K562 (cell line): Measurements from ENCODE around the gene RARA. TPM values are rescaled to one million over a fixed set of nuclear protein-coding genes. Genes with fewer than 3 reads are reported as not detected.
A peak's percentile ranks its signal among the peaks of the same experiment; 100 is the strongest.

ENCODE experiments used
- ATAC-seq: fragments of 200-7000 bp; cut with Tn5 transposase; 3 replicates; pipeline ENCODE4 v1.9.1; 2020; ENCODE audit warnings: moderate library complexity
- BruUV-seq: library from RNA; stranded (reverse); fragments of 400-500 nt; replicated peaks from 2 replicates; lab custom pipeline; 2021; lab: Mats Ljungman, UMichigan
- CTCF ChIA-PET: fragments of 300-600 bp; formaldehyde crosslinking; extraction: SDS; loops from one replicate; lab custom pipeline; 2021; ENCODE audit warnings: low intra/inter-chr PET ratio; lab: Yijun Ruan, JAX
- POLR2A ChIA-PET: fragments of 300-600, 350-650 bp; sonication (Branson Sonifier 250); formaldehyde crosslinking; extraction: SDS; loops from one replicate; lab custom pipeline; 2021; ENCODE audit warnings: antibody characterized with exemption, inconsistent platforms; lab: Yijun Ruan, JAX
- DNase-seq, 4 experiments: peaks; one replicate each; pipeline versions ENCODE4 v3.0.0 to v3.0.0-alpha.2; 2011 to 2018; ENCODE audit warnings: low spot score in 3 of 4, mixed read lengths in 3 of 4; ENCODE audit errors: extremely low read depth in 1 of 4
- FAIRE-seq: peaks from 2 replicates; lab custom pipeline; 2011; peaks lifted over from hg19 to GRCh38; lab: Jason Lieb, UNC
- H2AFZ ChIP-seq: 2 replicates; pipeline ENCODE4 v1.6.0; 2011; ENCODE audit warnings: low read depth, low read length, control low read depth, inconsistent platforms
- H3K27ac ChIP-seq: fragments of 200-600 bp; 3 replicates; pipeline ENCODE4 v1.8.0; 2011; ENCODE audit warnings: low read depth, mild to moderate bottlenecking, control low read depth, inconsistent platforms, low read length, moderate library complexity, mixed read lengths; ENCODE audit errors: extremely low read depth
- H3K27me3 ChIP-seq, 2 experiments: fragments of 300-600 bp in 1 of 2; 2 replicates in 1 of 2; 3 replicates in 1 of 2; pipeline versions ENCODE4 v1.6.0 to v1.8.0; 2011; ENCODE audit warnings: inconsistent platforms in 2 of 2, low read length in 2 of 2, mild to moderate bottlenecking in 1 of 2, mixed read lengths in 1 of 2, moderate library complexity in 1 of 2; ENCODE audit not compliant: control insufficient read depth in 2 of 2, insufficient read depth in 2 of 2
- H3K36me3 ChIP-seq: fragments of 300-600 bp; 3 replicates; pipeline ENCODE4 v1.8.0; 2011; ENCODE audit warnings: mild to moderate bottlenecking, low read length, inconsistent platforms; ENCODE audit not compliant: control insufficient read depth, insufficient read depth
- H3K4me1 ChIP-seq, 2 experiments: fragments of 200-600 bp in 1 of 2; replicated peaks in 1 of 2; 2 replicates in 1 of 2; 3 replicates in 1 of 2; pipeline versions ENCODE4 v1.5.1 to v1.8.0; 2011; ENCODE audit warnings: inconsistent platforms in 2 of 2, low read length in 2 of 2, mild to moderate bottlenecking in 1 of 2, mixed read lengths in 1 of 2, moderate library complexity in 1 of 2; ENCODE audit not compliant: control insufficient read depth in 2 of 2, insufficient read depth in 2 of 2
- H3K4me2 ChIP-seq: 2 replicates; pipeline ENCODE4 v1.6.1; 2011; ENCODE audit warnings: low read length, control low read depth, inconsistent platforms, mixed read lengths; ENCODE audit not compliant: insufficient read depth
- H3K4me3 ChIP-seq: fragments of 200-600 bp; sonication (generic), shearing (Covaris generic); 2 replicates; pipeline ENCODE4 v1.5.1; 2016; ENCODE audit warnings: control low read depth, inconsistent platforms
- H3K79me2 ChIP-seq: fragments of 200-600 bp; 3 replicates; pipeline ENCODE4 v1.8.0; 2011; ENCODE audit warnings: low read length, inconsistent platforms; ENCODE audit not compliant: control insufficient read depth, insufficient read depth
- H3K9ac ChIP-seq, 2 experiments: 2 replicates each; pipeline versions ENCODE4 v1.6.0 to v1.6.1; 2011; ENCODE audit warnings: low read depth in 2 of 2, low read length in 2 of 2, control low read depth in 1 of 2, inconsistent platforms in 1 of 2, mild to moderate bottlenecking in 1 of 2, mixed read lengths in 1 of 2; ENCODE audit not compliant: insufficient read depth in 1 of 2
- H3K9me1 ChIP-seq: one replicate; pipeline ENCODE4 v1.6.0; 2011; ENCODE audit warnings: inconsistent platforms, mild to moderate bottlenecking, low read length, moderate library complexity; ENCODE audit not compliant: control insufficient read depth, insufficient read depth
- H3K9me3 ChIP-seq: replicated peaks from 2 replicates; pipeline ENCODE4 v1.5.1; 2011; ENCODE audit warnings: low read depth, low read length, inconsistent platforms; ENCODE audit not compliant: control insufficient read depth, insufficient read depth
- H4K20me1 ChIP-seq: replicated peaks from 2 replicates; pipeline ENCODE4 v1.6.1; 2011; ENCODE audit warnings: low read length, inconsistent platforms, mixed read lengths; ENCODE audit not compliant: control insufficient read depth, insufficient read depth
- CBFA2T2 ChIP-seq: fragments of 450-650 bp; conservative IDR thresholded peaks from 2 replicates; pipeline ENCODE4 v1.6.1; 2017; ENCODE audit warnings: mild to moderate bottlenecking
- EGR1 ChIP-seq: fragments of 450-650 bp; conservative IDR thresholded peaks from 2 replicates; pipeline ENCODE4 v1.6.1; 2017; ENCODE audit warnings: mild to moderate bottlenecking
- KDM2B ChIP-seq: fragments of 250-450 bp; sonication (Bioruptor Pico); IDR thresholded peaks from 2 replicates; pipeline ENCODE4 v1.8.0; 2021; ENCODE audit warnings: mild to moderate bottlenecking, moderate library complexity
- KLF16 ChIP-seq: IDR thresholded peaks from 2 replicates; pipeline ENCODE4 v1.6.1; 2016; ENCODE audit warnings: antibody characterized with exemption
- MEF2D ChIP-seq: conservative IDR thresholded peaks from 2 replicates; pipeline ENCODE4 v1.6.1; 2016; ENCODE audit warnings: low read depth, missing genetic modification characterization, missing compliant biosample characterization
- NR3C1 ChIP-seq: sonication (generic); formaldehyde crosslinking; IDR thresholded peaks from 2 replicates; pipeline ENCODE4 v1.8.1; 2022; ENCODE audit warnings: missing genetic modification reagents
- RAD51 ChIP-seq: fragments of 450-650 bp; IDR thresholded peaks from 2 replicates; pipeline ENCODE4 v1.7.1; 2016; ENCODE audit warnings: low read depth, mild to moderate bottlenecking, borderline replicate concordance
- SAFB ChIP-seq: fragments of 200-400 bp; formaldehyde crosslinking; IDR thresholded peaks from 2 replicates; pipeline ENCODE4 v1.6.1; 2017; ENCODE audit warnings: low read depth, low read length, borderline replicate concordance
- ZBTB1 ChIP-seq: sonication (generic); formaldehyde crosslinking; IDR thresholded peaks from 2 replicates; pipeline ENCODE4 v1.8.1; 2023; ENCODE audit warnings: missing genetic modification reagents, low read depth, mild to moderate bottlenecking, borderline replicate concordance
- ZBTB7A ChIP-seq: IDR thresholded peaks from 2 replicates; pipeline ENCODE4 v1.6.1; 2011; ENCODE audit warnings: low read depth, mild to moderate bottlenecking, low read length, moderate library complexity, borderline replicate concordance; ENCODE audit not compliant: control insufficient read depth
- ZNF23 ChIP-seq: fragments of 250-450 bp; sonication (Bioruptor Pico); IDR thresholded peaks from 2 replicates; pipeline ENCODE4 v1.4.0; 2020; ENCODE audit warnings: mild to moderate bottlenecking
- ZNF3 ChIP-seq: fragments of 250-450 bp; sonication (Bioruptor Pico); IDR thresholded peaks from 2 replicates; pipeline ENCODE4 v1.5.0; 2021; ENCODE audit warnings: mild to moderate bottlenecking, moderate library complexity
- WGBS: fragments of 100-300 bp; shearing (Covaris generic); methylation state at CpG from one replicate; pipeline ENCODE4 v1.1.6; 2016; ENCODE audit warnings: low coverage, mixed read lengths; ENCODE audit not compliant: insufficient coverage; ENCODE audit errors: missing lambda C conversion rate; 5-methylcytosine and 5-hydroxymethylcytosine counted together
- in situ Hi-C: fragments of 300-500 bp; cut with MboI; formaldehyde crosslinking; loops from 4 replicates; pipeline ENCODE4 v1.15.0; 2018; ENCODE audit warnings: inconsistent platforms, mixed read lengths
- intact Hi-C: fragments of 100-400 bp; cut with micrococcal nuclease; formaldehyde crosslinking; loops from 2 replicates; pipeline ENCODE4 v1.14.2; 2022
- polyA plus RNA-seq, 8 experiments: library from polyadenylated mRNA; depleted of rRNA in 4 of 8; stranded (reverse) in 5 of 8; unstranded in 3 of 8; fragments of >200 nt; fragmentation: Nextera tagmentation in 2 of 8; fragmentation: Illumina TruSeq in 1 of 8; extraction: Ambion mirVana in 2 of 8; extraction: Trizol in 1 of 8; gene quantifications; 2 replicates each; pipeline versions ENCODE4 v1.2.1 to v1.2.3, GENCODE V29; 2011 to 2014; ENCODE audit warnings: inconsistent platforms in 1 of 8, missing spikeins in 1 of 8
- total RNA-seq, 7 experiments: library from RNA; depleted of rRNA in 6 of 7; stranded (reverse); fragments of >200 nt in 6 of 7; fragmentation: Illumina TruSeq in 2 of 7; extraction: Trizol in 2 of 7; gene quantifications; 2 replicates each; pipeline versions ENCODE4 v1.2.1 to v1.2.3, GENCODE V29; 2011 to 2021; ENCODE audit warnings: low replicate concordance in 1 of 7
- TF ChIP-seq, protein P1 (sequence below): sonication (generic); formaldehyde crosslinking; IDR thresholded peaks from 2 replicates; pipeline ENCODE4 v1.8.0; 2023; ENCODE audit warnings: missing genetic modification reagents, mild to moderate bottlenecking, borderline replicate concordance
- TF ChIP-seq, protein P2 (sequence below): sonication (generic); formaldehyde crosslinking; IDR thresholded peaks from 2 replicates; pipeline ENCODE4 v1.8.0; 2022; ENCODE audit warnings: mild to moderate bottlenecking, missing genetic modification reagents
- TF ChIP-seq, protein P3 (sequence below): fragments of 450-650 bp; formaldehyde crosslinking; conservative IDR thresholded peaks from 2 replicates; pipeline ENCODE4 v1.4.0; 2022; ENCODE audit warnings: mild to moderate bottlenecking, missing genetic modification characterization

RARA gene
- total and polyA plus RNA-seq, 9 of the 15 experiments (the other 6 are each of a cell fraction or from before 2014, with no cell fraction given), result 0.10 to 28.0 (median 7.9) TPM

DNA sequence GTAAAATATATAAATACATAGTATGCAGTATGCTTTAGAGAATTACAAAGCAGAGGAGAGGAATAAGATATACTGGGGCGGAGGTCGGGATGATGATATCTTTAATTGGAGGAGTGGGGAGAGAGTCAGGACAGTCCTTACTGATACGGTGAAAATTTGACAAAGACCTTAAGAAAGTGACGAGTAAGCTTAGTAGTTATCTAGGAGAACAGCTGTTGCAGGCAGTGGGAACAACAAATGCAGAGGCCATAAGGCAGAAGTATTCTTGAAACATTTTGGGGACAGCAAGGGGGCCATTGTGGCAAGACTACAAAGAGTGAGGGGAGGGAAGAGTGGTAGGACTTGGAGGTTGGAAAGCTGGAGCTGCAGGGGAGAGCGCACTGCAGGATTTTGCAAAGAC lies 43.6 kb upstream of the RARA start (continued):
- TF ChIP-seq, protein P1, sequence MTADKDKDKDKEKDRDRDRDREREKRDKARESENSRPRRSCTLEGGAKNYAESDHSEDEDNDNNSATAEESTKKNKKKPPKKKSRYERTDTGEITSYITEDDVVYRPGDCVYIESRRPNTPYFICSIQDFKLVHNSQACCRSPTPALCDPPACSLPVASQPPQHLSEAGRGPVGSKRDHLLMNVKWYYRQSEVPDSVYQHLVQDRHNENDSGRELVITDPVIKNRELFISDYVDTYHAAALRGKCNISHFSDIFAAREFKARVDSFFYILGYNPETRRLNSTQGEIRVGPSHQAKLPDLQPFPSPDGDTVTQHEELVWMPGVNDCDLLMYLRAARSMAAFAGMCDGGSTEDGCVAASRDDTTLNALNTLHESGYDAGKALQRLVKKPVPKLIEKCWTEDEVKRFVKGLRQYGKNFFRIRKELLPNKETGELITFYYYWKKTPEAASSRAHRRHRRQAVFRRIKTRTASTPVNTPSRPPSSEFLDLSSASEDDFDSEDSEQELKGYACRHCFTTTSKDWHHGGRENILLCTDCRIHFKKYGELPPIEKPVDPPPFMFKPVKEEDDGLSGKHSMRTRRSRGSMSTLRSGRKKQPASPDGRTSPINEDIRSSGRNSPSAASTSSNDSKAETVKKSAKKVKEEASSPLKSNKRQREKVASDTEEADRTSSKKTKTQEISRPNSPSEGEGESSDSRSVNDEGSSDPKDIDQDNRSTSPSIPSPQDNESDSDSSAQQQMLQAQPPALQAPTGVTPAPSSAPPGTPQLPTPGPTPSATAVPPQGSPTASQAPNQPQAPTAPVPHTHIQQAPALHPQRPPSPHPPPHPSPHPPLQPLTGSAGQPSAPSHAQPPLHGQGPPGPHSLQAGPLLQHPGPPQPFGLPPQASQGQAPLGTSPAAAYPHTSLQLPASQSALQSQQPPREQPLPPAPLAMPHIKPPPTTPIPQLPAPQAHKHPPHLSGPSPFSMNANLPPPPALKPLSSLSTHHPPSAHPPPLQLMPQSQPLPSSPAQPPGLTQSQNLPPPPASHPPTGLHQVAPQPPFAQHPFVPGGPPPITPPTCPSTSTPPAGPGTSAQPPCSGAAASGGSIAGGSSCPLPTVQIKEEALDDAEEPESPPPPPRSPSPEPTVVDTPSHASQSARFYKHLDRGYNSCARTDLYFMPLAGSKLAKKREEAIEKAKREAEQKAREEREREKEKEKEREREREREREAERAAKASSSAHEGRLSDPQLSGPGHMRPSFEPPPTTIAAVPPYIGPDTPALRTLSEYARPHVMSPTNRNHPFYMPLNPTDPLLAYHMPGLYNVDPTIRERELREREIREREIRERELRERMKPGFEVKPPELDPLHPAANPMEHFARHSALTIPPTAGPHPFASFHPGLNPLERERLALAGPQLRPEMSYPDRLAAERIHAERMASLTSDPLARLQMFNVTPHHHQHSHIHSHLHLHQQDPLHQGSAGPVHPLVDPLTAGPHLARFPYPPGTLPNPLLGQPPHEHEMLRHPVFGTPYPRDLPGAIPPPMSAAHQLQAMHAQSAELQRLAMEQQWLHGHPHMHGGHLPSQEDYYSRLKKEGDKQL (CRISPR knock-in tag), result no peak
- TF ChIP-seq ZNF23 (CRISPR knock-in tag), result no peak
- no peak for TF ChIP-seq ZBTB1
- TF ChIP-seq RAD51, result no peak

DNA sequence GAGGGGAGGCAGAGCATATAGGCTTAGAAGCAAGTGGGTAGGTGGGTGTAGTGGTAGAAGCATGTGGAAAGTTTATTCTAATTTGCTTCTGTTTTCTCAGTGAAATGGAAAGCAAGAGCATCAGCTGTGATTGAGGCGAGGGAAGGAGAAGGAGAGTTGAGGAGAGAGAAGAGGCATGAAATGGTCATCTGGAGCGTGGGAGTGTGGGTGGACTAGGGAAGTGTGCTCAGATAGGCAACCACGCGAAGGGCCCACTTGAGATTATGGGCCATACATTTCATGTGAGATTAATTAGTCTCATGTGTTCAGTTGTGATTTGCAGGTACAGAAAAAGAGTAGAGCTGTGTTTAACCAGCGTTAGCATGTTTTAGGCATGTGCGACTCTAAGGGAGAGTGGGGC lies 42.1 kb upstream of the RARA start:
- DNase-seq (no peak), ATAC-seq (no peak; the same call in 2 of the 3 replicates), FAIRE-seq (no peak)
- H3K4me1 ChIP-seq, result peaks cover 22 to 24% of the 10 kb centered on the region in 2 experiments; a peak in 4 of 5 replicates
- H3K4me2 ChIP-seq, result no peak overlapping the region
- ChIA-PET CTCF (interaction anchor here (0.6 kb wide), 1 partner anchor 14 kb away, joined by 3 read pairs; no protein-coding TSS in a partner anchor), POLR2A (interaction anchor here (0.6 to 0.7 kb wide), 2 partner anchors 16 to 31 kb away, joined by 3 read pairs; no protein-coding TSS in a partner anchor)
- H3K4me3 ChIP-seq, result no peak overlapping the region
- intact Hi-C loops (no loop called here), in situ Hi-C loops (no loop called here)
- no peaks in the 10 kb centered on the region for H3K9me1 ChIP-seq
- WGBS, result 56% methylated on average over 6 of the region's 6 CpGs
- no peaks in the 10 kb centered on the region for H3K27me3 ChIP-seq
- H3K79me2 ChIP-seq, result no peaks in the 10 kb centered on the region
- no peaks in the 10 kb centered on the region for H3K9me3 ChIP-seq
- peaks cover 55% of the 10 kb centered on the region; the same call in 2 of the 3 replicates for H3K36me3 ChIP-seq
- no peak overlapping the region; a peak in 1 of 4 replicates for H3K9ac ChIP-seq
- no peak overlapping the region for H2AFZ ChIP-seq
- H4K20me1 ChIP-seq, result 0 out of 2 replicates have a peak, but pooled peaks cover 3% of the 10 kb centered on the region
- H3K27ac ChIP-seq, result no peak overlapping the region
- BruUV-seq, result no TSS peak
- no peak for TF ChIP-seq NR3C1 (CRISPR knock-in tag)
- TF ChIP-seq MEF2D (tag), result no peak
- no peak for TF ChIP-seq ZNF3 (CRISPR knock-in tag)
- TF ChIP-seq, protein P2, sequence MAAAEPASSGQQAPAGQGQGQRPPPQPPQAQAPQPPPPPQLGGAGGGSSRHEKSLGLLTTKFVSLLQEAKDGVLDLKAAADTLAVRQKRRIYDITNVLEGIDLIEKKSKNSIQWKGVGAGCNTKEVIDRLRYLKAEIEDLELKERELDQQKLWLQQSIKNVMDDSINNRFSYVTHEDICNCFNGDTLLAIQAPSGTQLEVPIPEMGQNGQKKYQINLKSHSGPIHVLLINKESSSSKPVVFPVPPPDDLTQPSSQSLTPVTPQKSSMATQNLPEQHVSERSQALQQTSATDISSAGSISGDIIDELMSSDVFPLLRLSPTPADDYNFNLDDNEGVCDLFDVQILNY, result no peak
- TF ChIP-seq, protein P3, sequence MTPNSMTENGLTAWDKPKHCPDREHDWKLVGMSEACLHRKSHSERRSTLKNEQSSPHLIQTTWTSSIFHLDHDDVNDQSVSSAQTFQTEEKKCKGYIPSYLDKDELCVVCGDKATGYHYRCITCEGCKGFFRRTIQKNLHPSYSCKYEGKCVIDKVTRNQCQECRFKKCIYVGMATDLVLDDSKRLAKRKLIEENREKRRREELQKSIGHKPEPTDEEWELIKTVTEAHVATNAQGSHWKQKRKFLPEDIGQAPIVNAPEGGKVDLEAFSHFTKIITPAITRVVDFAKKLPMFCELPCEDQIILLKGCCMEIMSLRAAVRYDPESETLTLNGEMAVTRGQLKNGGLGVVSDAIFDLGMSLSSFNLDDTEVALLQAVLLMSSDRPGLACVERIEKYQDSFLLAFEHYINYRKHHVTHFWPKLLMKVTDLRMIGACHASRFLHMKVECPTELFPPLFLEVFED, result 0 out of 2 replicates have a peak, but pooled peaks have one; percentile 19
- no peak for TF ChIP-seq SAFB
- TF ChIP-seq KDM2B (CRISPR knock-in tag), result no peak
- TF ChIP-seq KLF16, result 0 out of 2 replicates have a peak, but pooled peaks have one; percentile 10
- TF ChIP-seq EGR1, result peak; percentile 46
- peak; percentile 41 for TF ChIP-seq CBFA2T2
- no peak for TF ChIP-seq ZBTB7A
